ENCODE results near the gene PLSCR3.

PLSCR3 gene

DNA sequence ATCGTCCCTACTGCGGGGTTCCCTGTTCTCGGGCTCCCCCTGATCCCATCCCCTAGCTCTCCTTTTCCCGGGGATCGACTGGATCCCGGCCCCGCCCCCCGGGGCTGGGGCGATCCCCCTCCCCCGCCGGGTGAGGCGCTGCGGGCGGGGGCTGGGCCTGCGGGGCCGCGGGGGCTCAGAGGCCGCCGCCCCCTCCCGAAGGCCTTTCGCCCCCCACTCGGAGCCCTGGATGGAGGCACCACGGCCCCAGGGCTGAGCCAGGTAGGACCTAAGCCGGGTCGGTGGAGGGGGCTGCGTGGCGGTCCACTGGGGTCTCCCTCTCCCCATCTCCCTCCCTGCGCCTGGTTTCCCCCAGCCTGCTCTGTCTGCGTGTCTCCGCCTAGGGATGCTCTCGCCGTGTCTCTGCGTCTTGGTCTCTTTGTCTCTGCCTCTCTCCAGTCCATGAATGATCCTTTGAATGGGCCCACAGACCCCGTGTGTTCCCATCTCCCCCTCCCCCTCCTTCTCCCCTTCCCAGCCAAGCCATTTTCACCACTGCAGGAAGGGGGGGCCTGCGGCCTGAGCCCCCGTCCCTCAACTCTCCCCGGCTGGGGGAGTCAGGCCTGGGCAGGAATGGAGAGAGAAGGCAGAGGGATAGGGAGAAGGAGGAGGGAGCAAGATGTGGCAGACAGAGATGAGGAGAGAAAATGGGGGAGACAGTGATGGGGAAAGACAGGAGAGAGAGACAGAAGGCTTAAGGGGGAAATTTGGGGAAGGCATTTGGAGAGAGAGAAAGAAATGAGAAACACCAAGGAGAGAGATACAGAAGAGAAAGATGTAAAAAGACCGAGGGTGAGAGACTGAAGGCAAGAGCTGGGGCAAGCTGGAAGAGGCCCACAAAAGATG lies 11.3 kb upstream of the PLSCR3 start:
- peak; percentile 47 for DNase-seq (ENCODE audit: low spot score)

DNA sequence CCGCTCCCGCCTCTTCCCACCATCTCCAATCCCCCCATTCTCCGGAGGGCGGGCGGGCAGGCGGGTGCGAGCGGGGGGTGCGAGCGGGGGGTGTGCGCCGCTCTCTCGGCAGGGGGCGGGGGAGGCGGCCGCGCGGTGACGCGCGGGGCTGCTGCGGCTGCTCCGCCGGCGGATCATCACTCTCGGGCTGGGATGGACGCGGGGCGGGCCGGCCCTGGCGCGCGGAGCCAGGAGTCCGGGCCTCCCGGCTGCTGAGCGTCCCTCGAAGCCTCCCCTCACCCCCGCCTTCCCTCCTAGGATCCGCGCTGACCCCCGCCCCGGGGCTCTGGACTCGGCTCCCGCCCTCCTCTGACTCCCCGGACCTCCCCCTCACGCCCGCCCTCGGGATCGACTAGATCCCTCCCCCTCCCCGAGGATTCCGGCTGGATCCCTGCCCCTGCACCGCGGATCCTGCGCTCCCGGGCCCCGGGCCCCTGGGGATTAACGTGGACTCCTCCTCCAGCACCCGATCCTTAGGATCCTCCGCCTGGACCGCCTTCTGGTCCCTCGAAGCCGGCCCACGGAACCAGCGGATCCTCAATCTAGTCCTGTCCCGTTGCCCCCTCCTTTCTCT lies 10.5 kb upstream of the PLSCR3 start:
- peak; percentile 89 for DNase-seq (ENCODE audit: low spot score)

DNA sequence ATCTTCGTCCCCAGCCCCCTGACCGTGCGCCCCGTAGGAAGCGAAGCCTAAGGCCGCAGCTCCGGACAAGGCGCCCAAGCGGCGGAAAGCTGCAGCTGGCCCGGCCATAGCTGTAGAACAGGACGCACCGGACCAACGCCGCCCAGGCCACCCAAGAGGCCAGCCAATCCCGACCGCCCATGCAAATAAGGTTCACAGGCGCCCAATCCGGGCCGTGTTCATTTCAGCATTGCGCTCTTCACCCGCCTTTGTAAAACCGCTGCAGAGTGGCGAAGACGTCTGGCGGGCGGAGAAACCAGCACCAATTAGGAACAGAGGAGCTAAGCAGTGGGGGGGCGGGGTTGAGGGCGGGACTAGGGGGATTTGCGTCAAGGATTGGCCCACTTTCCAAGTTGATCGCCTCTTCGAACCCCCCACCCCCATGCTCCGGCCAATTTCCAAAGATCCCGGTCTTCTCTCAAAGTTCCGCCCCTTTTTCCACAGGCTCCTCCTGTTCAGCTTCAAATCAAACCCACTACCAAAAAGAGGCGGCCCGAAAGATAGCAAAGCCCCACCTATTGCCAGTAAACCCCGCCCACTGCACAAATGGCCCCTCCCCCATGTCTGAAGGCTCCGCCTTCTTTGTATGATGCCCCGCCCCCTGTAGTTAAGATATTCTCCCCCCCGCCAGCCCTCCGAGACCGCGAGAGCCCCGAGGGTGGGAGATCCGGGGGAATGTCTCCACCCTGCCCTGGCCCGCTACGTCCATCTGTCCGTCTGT lies 9.8 kb upstream of the PLSCR3 start, which contains the start of gene TMEM256:
TSS of gene TMEM256 (minus strand) at position 121 of the 760 bp plus-strand sequence. CDS start at position 108, 13 bp downstream.
- peak; percentile 95 for DNase-seq (ENCODE audit: low spot score)

DNA sequence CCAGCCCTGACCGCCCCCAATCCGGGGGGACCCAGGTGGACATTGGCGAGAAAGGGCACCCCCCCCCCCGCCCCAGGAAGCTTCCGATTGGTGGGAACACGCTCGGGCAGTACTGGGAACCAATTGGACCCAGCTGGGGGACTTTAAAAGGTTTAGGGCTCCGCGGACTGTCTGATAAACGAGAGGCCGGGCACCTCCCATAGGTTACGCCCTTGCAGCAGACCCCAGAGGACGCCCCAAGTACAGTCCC lies 9.3 kb upstream of the PLSCR3 start:
- peak; percentile 78 for DNase-seq (ENCODE audit: low spot score)

DNA sequence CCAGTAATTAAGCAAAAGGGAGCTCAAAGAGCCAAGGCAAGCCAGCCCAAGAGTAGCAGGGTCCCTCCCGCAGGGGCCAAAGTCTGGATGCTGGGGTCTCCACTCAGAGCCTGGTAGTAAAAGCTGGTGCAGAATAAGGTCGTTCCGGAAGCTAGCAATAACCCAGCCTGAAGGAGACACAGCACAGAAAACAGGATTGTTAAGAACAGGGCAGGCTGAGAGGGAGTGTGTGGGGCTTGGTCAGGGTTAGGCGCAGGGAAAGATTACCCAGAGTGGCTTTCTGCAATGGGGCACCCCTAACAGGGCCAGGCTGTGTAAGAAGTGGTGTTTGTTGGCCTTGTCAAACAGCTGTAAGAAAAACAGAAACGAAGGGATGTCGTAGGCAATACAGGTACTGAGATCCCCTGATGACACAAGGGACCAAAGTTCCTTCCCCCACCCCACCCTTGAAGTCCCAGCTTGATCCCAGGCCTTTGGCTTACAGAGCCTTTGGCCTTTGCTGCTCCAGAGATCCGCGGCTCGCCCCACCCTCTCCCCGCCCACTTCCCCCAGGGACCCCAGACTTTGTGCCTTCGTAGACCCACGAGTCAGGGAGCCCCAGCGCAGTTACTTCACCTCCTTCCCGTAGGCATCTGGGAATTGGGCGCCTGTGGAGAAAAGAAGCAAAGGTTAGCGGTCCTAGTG lies 8.9 kb upstream of the PLSCR3 start:
- peak; percentile 36 for DNase-seq (ENCODE audit: low spot score)

DNA sequence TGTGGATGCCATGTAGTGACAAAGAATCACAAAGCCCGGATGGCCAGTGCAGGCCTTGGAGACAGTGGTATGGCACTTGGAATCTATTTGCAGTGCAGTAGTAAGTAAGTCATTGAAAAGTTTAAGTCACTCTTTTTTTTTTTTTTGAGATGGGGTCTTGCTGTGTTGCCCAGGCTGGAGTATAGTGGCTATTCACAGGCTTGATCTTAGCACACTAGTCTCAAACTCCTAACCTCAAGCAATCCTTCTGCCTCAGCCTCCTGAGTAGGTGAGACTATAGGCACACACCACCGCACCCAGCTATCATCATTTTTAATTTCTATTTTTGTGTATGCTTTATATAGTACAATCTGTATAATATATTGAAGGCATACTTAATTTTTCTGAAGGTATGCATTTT lies 4.3 kb upstream of the PLSCR3 start:
- DNase-seq (ENCODE audit: low spot score): no peak

DNA sequence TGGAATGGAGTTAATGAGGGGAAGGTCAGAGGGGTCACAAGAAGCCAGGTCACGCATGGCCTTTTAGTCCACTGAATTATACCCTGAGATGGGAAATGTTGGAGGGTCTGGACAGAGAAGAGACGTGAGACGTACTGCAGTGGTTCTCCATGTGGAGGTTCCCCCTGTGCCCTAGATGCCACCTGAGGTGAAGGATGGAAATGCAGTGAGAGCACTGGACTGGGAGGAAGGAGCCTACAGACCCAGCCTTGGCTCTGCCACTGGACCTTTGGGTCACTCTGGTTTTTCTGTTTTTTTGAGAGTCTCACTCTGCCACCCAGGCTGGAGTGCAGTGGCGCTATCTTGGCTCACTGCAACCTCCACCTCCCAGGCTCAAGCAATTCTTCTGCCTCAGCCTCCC lies 1.8 kb upstream of the PLSCR3 start:
- DNase-seq (ENCODE audit: low spot score): no peak

DNA sequence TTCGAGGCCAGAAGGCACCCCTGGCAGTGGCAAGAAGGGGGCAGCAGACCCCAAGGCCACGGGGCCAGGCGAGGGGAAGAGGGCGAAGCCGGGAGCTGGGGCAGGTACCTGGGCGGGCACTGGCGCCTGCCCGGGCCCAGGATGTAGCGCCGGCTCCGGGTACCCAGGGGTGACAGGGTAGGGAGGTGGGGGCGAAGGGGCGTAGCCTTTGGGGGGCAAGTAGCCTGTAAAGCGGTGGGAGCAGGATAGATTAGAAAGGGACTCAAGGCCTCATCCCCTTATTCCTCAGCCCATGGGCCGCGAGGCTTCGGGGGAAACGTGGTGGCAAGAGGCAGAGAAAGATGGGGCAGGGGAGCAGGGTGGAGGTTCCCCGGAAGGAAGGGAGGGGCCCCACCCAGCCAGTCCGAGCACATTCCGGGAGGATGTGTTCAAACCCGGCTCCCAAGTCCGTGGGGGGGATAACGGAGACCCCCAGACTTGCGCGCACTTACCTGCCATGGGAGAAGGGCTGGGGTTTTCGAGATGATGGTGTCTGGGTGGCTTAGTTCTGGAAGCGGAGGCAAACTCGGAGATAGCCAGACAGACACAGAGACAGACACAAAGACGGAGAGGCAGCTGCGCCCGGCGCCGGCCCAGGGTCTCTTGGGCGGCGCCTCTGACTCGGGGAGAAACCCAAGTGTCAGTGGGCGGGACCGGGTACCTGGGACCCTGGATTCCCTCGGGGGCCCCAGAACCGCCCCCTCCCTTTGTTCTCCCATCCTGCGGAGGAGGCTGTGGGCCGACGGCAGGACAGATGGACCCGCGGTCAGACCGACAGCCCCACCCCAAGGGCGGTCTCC lies 493 bp downstream of the PLSCR3 start:
- peak; percentile 47 for DNase-seq (ENCODE audit: low spot score)

DNA sequence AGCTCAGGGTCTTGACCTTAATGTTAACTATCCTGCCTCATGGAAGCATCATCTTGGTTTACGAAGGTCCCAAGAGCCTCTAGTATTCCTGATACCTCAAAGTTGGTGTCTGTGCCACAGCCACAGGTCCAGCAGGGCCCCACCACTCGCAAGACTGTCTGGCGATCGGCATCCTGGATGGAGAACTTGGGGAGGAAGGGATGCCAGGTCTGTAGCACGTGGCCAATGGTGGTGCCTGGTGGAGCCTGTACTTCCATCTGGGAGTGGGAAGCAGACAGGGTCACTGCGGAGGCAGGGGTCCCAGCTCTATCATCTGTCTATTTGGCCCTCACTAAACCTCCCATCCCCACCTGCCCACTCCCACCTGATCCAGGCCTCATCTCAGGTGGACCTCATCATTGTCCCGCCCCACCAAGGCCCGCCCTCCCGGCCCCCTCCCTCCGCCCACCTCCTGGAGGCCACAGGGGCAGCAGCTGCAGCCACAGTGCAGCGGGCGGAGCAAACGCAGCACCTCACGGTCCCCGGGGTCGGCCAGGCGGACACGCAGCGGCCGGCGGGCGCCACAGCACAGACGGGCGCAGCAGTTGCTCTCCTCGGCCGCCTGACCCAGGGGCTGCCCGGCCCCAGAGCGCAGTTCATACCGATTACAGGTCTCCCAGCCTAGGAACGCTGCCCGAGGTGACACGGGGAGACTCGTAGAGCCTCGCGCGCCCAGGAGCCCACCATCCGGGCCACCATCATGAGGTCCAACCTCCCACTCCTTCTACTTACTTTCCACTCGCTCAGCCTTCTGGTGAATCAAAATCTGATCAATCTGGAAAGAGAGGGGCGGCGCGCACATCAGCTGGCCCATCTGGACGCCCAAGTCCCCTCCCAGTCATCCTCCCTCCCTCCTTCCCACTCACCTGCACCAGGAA lies 1.4 kb downstream of the PLSCR3 start:
- no peak for DNase-seq (ENCODE audit: low spot score)

DNA sequence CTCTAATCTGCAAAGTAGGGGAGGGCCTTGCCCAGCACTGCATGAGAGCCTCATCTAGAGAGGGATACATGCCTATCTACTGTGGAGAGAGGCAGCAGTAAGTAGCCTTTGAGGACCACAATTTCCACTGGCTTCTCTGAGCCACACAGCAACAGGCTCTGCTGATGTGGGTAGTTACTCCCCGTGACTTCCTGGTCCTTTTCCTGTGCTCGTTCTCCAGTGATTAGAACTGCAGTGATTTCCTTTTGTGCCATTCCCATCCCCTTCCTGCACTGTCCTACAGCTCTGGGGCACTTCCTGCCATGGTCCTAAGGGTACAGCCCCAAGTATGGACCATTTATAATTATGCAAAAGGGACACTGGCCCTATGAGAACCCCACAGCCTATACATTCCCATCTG lies 3.0 kb downstream of the PLSCR3 start:
- no peak for DNase-seq (ENCODE audit: low spot score)

DNA sequence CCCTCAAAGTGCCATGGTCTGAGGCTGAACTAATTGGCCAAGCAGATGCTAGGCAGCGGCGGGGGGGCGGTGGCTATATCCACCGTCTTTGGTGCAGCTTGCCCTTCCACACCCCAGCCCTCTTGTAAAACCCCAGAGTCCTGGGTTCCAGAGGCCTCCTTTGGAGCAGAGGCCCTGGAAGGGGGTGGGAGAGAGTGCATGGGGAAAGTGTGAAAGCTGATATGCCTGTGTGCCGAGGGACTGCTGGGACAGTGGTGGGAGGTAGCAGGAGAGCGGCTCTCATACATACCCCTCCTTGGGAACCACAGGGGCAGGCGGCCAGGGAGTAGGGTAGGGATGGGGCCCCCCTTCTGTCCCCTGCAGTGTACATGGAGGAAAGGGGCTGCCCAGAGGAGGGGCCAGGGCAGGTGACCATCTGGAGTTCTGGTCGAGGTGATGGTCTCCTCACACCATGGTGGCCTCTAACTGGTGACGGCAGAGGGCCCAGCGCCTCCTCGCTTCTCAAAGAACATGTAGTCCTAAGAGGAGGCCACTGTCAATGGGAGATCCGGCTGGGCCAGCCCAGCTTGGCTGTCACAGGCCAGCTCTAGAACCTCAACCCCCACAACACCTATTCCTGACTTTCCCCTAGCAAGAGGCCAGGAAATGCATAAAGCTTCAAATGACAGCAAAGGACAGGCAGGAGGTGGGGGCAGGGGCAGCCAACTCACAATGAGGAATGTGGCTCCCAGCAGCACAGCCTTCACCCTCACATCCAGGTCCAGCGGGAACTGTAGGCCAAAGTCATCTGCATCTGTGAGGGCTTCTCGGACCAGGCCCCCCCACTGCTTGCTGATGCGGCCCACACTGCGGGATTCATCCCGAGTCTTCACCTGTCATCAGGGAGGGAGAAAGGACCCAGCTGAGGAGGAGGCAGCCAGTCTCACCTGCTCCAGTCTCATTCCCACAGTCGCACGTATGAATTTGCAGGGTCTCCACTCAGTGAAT lies 4.1 kb downstream of the PLSCR3 start:
- no peak for DNase-seq (ENCODE audit: low spot score)

DNA sequence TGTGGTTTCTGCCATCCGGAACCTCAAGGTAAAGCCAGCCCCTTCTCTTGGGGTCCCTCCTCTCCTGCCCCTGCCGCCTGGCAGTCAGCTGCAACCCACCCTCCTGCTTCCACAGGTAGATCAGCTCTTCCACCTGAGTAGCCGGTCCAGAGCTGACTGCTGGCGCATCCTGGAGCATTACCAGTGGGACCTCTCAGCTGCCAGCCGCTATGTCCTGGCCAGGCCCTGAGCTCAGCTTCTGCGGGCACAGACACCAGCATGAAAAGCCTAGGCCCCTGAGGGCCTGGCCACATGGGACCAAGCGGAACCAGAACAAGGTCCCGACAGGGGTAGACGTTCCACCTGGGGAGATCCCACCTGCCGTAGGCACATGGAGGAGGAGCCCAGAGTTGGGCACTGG lies 5.5 kb downstream of the PLSCR3 start:
- no peak for DNase-seq (ENCODE audit: low spot score)

DNA sequence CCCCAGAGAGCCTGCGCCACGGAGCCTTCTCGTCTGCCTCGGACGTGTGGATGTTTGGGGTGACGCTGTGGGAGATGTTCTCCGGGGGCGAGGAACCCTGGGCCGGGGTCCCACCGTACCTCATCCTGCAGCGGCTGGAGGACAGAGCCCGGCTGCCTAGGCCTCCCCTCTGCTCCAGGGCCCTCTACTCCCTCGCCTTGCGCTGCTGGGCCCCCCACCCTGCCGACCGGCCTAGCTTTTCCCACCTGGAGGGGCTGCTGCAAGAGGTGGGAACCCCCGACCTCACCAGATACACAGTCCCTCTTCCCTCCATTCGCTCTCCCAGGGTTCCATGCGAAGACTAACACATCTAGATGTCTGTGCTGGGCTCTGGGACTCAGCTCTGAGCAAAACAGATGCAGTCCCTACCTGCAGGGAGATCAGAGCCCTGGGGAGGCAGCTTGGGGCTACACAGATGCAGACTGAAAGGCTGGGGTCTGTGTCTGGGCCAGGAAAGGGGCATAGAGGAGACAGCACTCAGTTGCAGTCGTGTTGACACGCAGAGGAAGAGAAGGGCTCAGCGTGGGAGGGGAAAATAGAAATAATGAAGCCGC lies 9.7 kb downstream of the PLSCR3 start:
- no peak for DNase-seq (ENCODE audit: low spot score)

DNA sequence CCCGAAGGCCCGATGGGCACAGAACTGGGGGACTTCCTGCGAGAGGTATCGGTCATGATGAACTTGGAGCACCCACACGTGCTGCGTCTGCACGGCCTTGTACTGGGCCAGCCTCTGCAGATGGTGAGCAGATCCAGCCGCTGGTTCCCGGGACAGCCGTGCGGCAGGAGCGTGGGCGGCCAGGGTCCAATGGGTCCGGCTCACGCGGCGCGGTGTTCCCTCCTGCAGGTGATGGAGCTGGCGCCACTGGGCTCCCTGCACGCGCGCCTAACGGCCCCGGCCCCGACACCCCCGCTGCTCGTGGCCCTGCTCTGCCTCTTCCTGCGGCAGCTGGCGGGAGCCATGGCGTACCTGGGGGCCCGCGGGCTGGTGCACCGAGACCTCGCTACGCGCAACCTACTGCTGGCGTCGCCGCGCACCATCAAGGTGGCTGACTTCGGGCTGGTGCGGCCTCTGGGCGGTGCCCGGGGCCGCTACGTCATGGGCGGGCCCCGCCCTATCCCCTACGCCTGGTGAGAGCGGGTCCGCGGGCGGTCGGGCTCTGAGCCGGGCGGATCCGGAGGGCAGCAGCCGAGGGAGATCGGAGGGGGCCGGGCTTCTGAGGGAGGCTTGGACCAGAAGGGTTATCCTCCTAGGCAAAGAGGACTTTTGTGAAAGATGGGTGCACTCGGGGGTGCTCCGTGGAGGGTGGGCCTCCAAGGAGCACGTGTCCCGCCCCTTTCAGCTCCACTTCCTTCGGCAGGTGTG lies 10.4 kb downstream of the PLSCR3 start:
- DNase-seq (ENCODE audit: low spot score): peak; percentile 73

DNA sequence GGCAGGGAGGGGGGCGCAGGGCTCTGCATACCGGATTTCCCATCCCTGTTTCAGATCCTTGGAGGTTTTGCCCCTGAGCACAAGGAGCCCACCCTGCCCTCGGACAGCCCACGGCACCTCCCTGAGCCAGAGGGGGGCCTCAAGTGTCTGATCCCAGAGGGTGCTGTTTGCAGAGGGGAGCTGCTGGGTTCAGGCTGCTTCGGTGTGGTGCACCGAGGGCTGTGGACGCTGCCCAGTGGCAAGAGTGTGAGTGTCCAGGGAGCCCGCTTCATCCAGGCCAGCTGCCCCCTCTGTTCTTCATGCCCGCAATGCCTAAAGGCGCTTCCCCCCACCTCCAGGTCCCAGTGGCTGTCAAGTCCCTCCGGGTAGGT lies 11.0 kb downstream of the PLSCR3 start:
- no peak for DNase-seq (ENCODE audit: low spot score)

DNA sequence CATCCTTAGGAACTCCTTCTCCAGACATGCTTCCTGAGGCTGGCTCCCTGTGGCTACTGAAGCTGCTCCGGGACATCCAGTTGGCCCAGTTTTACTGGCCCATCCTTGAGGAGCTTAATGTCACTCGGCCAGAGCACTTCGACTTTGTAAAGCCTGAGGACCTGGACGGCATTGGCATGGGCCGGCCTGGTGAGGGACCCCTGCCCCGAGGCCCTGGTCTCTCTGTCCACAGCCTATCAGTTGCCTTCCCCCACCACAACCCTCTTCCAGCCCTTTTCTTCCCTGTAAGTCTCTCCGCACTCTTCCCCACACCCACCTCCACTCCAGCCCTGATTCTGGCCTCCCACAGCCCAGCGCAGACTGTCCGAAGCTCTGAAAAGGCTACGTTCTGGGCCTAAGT lies 11.4 kb downstream of the PLSCR3 start:
- DNase-seq (ENCODE audit: low spot score): no peak

DNA sequence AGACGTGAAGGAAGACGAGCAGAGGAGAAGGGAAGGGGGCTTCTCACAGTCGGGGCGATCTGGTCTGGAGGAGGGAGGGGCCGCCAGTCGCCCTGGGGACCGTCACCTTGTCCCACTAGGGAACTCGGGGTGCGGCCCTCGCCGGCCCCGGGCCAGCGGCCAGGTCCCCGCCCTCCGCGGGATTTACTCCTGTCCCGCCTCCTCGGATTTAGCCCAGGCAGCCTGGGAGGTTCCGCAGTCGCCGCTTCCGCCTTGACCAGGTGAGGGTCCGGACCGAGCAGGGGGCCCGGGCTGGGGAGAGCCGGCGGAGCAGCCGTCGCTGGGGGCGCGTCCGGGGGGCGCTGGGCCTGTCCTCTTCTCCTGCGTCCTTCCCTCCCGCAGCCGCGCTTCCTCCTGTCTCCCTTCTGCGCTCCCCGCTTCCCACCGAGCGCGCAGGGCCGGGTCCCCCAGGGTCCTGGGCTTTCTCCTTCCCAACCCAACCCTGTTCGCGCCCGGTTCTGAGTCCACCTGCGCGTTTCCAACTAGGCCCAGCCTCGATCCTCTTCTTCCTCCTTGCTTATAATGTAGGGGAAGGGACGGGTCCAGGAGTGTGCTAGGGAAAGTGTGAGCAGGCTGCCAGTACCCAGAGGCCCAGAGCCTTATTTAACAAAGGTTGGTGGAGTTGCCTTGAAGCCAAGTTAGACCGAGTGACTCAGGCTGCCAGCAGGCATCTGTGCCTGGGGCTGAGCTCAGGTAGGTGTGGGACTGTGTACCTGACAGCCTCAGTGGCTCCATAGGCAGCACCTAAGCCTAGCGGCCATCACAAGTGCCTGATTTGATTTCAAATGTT lies 13.3 kb downstream of the PLSCR3 start, which contains the start of gene TNK1:
TSS of gene TNK1 (plus strand) at position 235 of the 829 bp plus-strand sequence. CDS start 1,838 bp downstream, outside the sequence.
- DNase-seq (ENCODE audit: low spot score): peak; percentile 69
